ENCODE results near the gene NEO1.

DNA sequence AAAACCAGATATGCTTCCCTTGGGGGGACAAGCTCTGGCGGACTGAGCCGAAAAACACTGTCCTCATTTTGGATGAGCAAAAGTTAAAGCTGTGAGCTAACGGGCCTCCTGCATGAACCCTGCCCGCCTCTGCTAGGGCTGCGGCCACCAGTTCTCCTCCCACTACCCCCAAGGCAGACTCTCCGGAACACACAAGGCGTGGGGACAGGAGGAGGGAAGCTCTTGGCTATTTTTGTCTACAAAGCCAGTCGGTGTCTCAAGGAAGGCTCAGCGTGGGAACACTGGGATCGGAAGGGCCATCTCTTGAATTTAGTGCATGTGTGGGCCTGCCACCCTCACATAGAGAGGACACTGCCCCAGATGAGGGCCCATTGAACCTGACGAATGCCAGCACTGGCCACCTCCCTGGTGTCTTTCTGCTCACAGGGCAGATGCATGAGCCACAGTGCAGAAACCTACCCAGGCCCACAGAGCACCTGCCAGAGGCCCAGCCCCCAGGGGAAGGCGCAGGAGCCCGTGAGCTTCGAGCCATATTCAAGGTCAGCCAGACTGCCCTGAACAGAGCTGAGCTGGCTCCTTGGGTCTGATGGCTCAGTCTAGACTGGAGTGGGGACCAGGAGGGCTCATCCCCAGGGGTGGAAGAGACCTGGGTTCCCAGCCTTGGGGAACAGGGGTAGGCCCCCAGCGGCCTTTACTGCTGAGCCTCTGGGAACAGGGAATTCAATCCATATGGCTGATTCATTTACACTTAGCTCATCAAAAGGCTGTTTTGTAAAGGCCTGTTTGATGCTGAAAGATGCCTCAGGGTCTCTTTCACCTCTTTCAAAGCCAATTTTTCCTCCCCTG lies 278.2 kb downstream of the NEO1 start:
- no peak for TF ChIP-seq EZH2 (IDR thresholded peaks at IDR 0.05; ENCODE audit: borderline replicate concordance, insufficient read depth, low read length, poor library complexity, severe bottlenecking)
- TF ChIP-seq POLR2AphosphoS5 (IDR thresholded peaks at IDR 0.05): no peak
- TF ChIP-seq, protein P1, sequence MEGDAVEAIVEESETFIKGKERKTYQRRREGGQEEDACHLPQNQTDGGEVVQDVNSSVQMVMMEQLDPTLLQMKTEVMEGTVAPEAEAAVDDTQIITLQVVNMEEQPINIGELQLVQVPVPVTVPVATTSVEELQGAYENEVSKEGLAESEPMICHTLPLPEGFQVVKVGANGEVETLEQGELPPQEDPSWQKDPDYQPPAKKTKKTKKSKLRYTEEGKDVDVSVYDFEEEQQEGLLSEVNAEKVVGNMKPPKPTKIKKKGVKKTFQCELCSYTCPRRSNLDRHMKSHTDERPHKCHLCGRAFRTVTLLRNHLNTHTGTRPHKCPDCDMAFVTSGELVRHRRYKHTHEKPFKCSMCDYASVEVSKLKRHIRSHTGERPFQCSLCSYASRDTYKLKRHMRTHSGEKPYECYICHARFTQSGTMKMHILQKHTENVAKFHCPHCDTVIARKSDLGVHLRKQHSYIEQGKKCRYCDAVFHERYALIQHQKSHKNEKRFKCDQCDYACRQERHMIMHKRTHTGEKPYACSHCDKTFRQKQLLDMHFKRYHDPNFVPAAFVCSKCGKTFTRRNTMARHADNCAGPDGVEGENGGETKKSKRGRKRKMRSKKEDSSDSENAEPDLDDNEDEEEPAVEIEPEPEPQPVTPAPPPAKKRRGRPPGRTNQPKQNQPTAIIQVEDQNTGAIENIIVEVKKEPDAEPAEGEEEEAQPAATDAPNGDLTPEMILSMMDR (IDR thresholded peaks at IDR 0.05; ENCODE audit: poor library complexity, severe bottlenecking): no peak
- no peak for TF ChIP-seq SMC3 (conservative IDR thresholded peaks at IDR 0.05; ENCODE audit: poor library complexity)
- no peak for TF ChIP-seq RAD21 (conservative IDR thresholded peaks at IDR 0.05)
- TF ChIP-seq, protein P2, sequence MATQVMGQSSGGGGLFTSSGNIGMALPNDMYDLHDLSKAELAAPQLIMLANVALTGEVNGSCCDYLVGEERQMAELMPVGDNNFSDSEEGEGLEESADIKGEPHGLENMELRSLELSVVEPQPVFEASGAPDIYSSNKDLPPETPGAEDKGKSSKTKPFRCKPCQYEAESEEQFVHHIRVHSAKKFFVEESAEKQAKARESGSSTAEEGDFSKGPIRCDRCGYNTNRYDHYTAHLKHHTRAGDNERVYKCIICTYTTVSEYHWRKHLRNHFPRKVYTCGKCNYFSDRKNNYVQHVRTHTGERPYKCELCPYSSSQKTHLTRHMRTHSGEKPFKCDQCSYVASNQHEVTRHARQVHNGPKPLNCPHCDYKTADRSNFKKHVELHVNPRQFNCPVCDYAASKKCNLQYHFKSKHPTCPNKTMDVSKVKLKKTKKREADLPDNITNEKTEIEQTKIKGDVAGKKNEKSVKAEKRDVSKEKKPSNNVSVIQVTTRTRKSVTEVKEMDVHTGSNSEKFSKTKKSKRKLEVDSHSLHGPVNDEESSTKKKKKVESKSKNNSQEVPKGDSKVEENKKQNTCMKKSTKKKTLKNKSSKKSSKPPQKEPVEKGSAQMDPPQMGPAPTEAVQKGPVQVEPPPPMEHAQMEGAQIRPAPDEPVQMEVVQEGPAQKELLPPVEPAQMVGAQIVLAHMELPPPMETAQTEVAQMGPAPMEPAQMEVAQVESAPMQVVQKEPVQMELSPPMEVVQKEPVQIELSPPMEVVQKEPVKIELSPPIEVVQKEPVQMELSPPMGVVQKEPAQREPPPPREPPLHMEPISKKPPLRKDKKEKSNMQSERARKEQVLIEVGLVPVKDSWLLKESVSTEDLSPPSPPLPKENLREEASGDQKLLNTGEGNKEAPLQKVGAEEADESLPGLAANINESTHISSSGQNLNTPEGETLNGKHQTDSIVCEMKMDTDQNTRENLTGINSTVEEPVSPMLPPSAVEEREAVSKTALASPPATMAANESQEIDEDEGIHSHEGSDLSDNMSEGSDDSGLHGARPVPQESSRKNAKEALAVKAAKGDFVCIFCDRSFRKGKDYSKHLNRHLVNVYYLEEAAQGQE (IDR thresholded peaks at IDR 0.05; ENCODE audit: borderline replicate concordance): no peak
- TF ChIP-seq MXI1 (conservative IDR thresholded peaks at IDR 0.05; ENCODE audit: poor library complexity, severe bottlenecking): no peak
- no peak for TF ChIP-seq TAF1 (IDR thresholded peaks at IDR 0.05; ENCODE audit: low read depth)
- TF ChIP-seq EP300 (conservative IDR thresholded peaks at IDR 0.05; ENCODE audit: poor library complexity, severe bottlenecking): no peak

All from neural cell (in vitro differentiated cells).